HL-60/S4 treated with retinoic acid at 250 ng/mL for 4 days and 3 days (cell line): ENCODE data around the gene MGME1.

ENCODE experiments used
- in situ Hi-C: fragments of 300-500 bp; cut with MboI; formaldehyde crosslinking; loops from 2 replicates; pipeline ENCODE4 v1.7.0; 2022; ENCODE audit warnings: low sequenced_read_pairs

The MGME1 gene

DNA sequence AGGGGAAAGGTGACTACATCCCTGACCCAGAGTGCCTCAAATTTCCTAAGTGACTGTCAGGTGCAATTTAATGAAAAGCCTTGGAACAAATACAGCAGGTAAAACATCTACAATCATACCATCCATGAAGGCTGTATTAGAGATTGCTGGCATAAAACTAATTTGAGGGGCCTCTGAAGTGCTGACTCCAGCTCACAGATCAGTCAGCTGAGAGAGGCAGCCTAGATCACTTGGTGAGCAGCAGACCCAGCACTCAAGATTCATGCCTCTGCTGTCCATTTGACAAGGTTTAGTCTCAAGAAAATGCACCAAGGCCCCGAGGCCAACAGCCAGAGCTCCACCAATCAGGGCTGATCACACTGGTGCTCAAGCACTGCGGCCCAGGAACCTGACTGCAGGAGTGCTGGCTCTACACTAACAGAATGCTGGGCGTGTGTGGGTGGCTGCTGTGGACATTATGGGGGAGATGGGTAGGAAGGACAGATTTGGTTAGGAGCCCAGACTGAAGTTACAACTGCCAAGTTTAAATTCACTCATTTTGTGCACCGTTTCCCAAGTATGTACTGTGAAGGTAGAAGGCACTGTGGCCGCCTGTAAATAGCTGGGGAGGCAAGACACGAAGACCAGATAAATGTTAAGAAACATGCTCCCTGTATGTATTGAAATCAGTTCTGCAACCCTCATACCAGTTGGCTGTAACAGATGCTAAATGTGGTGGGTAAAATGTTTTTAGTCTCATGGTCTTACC is 28.4 kb upstream of the MGME1 start:
- in situ Hi-C loops, result no loop called here

DNA sequence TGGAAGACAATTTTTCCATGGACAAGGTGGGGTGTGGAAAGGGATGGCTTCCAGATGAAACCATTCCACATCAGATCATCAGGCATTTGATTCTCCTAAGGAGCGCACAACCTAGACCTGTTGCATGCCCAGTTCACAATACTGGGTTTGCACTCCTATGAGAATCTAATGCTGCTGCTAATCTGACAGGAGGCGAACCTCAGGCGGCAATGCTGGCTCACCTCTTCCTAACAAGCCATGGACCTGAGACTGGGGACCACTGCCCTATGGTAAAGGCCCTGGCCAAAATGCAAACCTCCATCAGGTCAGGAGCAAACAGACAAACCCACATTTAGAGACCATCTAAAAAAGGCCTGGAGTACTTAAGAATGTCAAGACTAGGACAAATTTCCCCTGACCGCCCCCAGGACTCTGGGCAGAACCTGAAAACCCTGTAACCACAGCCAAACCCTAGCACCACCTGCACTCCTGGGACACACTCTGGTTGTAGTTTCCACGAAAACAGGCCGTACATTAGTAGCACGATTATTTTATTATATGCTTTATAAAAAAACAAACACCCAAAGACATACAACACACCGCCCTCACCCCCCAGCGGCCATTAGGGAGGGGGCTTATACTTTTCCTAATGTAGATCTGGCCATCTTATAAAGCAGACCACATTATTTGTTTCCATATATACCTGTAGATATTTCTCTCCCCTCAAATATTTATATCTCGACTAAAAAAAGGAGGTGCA is 27.6 kb upstream of the MGME1 start:
- in situ Hi-C loops, result no loop called here

GRCh38 chr20:17941826-17942196 is 27.0 kb upstream of the MGME1 start:
- in situ Hi-C loops, result no loop called here

GRCh38 chr20:17943343-17943742 is 25.5 kb upstream of the MGME1 start:
- in situ Hi-C loops, result no loop called here

DNA sequence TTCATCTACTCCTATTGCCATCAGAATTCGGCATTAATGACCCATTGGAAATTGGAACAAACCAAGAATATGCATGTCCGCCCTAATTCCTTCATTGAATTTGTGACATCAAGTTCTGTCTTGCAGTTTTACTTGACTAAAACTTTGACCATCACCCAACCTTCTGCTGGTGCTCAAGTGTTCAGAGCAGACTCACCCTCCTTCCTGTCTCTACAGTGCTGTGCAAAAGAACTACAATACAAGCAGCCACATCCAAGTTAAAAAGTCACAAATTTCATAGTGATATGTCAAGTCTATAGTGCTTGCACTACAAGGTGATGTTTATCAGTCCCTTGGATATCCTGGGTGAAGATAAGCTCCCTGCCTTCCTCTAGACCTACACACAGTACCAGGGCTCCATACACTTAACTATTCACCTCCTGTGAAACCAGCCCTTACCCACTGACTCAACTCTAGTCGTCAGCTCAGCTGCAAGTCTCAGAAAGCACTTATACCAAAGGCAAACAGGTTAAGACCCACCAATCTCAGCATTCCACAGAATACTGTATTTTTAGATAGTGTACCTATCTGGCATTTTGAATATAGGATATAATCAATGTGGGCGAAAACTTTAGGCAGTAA is 23.9 kb upstream of the MGME1 start:
- in situ Hi-C loops, result no loop called here

DNA sequence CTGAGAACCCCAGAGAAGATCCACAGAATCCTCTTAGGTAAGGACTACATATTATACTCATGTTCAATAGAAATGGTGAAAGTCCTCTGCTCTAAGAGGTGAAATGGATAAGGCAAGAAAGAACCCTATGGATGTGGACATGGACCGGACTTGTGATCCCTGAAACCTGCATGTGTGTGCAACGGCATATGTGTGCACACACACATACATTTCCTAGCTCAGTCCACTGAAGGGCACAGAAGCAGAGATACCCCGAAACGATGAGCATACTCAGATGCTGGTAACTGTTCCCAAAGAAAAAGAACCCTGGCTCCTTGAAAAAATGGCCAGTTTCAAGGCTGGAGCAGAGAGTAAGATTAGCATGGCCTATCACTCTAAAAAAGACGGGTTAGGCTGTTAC is 22.8 kb upstream of the MGME1 start:
- in situ Hi-C loops, result no loop called here

- in situ Hi-C loops, result no loop called here
These were observed 22.0 kb upstream of the MGME1 start for GRCh38 chr20:17946572-17947473.

GRCh38 chr20:17947474-17947815 is 21.4 kb upstream of the MGME1 start:
- in situ Hi-C loops, result no loop called here

DNA sequence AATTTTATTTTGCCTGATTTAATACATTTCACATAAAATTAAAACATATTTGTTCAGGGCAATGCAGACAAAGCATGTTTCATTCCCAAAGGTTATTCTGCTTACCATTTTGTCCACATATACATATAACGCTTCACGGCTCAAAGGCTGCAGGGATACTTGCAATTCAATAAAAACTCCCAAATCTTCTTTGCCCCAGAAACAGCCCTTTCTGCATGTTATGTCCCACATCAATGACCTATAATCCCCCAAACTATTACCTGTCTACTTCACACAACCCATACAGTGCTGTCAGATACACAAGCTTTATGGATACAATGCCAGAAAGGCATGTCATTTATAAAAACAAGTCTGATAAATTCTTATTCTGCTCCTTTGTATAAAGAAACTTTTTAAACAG is 20.4 kb upstream of the MGME1 start:
- in situ Hi-C loops, result no loop called here

GRCh38 chr20:17949899-17950298 is 18.9 kb upstream of the MGME1 start:
- in situ Hi-C loops, result no loop called here

GRCh38 chr20:17950670-17951069 is 18.1 kb upstream of the MGME1 start:
- in situ Hi-C loops, result no loop called here

- in situ Hi-C loops, result no loop called here
These were observed 17.5 kb upstream of the MGME1 start for GRCh38 chr20:17951323-17951722.

- in situ Hi-C loops, result no loop called here
These were observed 15.8 kb upstream of the MGME1 start for GRCh38 chr20:17952692-17953684.

DNA sequence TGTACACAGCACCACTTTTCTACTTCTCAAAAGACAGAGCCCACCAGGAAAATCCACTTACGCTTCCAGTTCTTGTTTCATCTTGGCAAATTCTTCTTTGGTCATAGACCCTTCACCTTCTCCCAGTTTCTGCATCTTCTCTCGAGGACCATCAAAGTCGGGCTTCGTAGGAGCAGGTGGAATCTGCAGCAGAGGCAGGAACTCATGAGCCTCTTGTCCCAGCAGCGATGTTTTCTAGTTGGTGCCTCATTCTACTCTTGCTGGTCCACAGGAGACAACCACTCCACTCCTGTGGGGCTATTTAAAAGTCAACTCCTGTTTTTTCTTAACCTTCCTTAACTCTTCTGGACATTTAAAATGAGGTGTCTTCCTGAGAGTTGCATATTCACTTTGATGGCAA is 14.9 kb upstream of the MGME1 start:
- in situ Hi-C loops, result no loop called here

DNA sequence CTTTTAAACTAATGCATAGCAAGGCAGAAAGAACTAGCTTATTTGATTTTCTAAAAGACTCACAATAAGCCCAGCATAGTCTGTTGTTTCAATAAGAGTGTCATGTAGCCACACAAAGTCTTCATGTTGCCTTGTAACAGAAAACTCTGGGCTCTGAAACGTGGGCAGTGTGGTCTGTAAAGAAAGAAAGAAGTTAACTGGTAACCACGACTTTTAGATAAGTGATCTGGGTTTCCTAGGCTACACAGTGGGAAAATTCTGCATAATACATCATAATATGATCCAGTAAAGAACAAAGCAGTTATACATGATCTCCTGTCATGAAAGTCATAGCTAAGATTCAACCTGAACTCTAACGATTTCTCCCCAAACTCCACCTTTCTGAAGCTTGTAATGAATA is 13.5 kb upstream of the MGME1 start:
- in situ Hi-C loops, result no loop called here

DNA sequence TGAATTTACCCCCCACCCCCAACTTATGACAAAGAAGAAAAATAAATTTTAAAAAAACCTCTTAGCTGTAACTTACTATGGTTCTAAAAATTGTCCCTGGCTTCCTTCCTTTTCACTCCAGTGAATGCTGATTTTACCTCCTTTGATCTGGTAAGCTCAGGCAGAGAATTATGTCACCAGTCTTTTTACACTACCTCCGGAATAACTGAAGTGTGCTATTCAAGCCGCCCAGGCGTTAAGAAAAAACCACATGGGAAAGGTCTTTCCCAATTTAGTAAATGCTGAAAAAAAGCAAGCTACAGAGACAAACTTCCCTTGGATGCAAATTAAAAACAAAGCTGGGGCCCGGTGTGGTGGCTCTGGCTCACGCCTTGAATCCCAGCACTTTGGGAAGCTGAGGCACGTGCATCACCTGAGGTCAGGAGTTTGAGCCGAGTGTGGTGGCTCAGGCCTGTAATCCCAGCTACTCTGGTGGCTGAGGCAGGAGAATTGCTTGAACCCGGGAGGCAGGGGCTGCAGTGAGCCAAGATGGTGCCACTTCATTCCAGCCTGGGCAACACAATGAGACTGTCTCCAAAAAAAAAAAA is 12.6 kb upstream of the MGME1 start:
- in situ Hi-C loops, result no loop called here

DNA sequence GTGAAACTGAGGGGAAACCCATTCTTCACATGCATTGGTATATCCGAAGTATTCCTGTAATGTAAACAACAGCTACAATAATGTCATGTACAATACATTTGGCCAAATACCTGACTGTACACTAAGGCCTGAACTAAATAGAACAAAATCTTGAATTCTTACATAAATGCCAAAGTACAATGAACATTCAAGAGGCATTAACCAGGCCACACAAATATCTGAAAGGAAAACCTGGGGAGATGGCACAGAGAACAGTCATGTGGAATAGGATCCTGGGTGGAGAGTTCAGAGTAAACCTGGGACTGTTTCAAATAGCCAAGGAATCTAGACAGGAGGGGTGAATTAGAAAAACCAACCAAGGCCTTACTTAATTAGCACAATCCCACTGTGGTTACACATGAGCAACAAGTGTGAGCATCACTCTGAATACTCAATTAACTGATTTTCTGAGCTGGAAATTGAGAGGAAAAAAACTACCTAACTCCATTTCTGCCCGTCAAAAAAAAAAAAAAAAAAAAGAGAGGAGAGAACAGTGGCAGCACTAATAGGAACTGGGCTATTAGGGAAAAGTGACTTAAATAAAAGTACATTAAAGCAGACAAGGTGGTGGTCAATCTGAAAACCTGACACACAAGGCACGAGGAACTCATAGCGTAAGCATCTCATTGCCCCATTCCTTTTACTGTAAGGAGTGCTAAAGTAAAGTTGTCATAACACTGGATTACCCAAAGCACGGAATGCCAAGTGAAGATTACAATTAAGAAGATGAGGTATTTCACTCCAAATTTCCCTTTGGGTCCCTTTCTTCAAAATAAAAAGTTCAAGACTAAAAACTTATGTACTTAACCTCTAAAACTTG is 11.1 kb upstream of the MGME1 start:
- in situ Hi-C loops, result no loop called here

DNA sequence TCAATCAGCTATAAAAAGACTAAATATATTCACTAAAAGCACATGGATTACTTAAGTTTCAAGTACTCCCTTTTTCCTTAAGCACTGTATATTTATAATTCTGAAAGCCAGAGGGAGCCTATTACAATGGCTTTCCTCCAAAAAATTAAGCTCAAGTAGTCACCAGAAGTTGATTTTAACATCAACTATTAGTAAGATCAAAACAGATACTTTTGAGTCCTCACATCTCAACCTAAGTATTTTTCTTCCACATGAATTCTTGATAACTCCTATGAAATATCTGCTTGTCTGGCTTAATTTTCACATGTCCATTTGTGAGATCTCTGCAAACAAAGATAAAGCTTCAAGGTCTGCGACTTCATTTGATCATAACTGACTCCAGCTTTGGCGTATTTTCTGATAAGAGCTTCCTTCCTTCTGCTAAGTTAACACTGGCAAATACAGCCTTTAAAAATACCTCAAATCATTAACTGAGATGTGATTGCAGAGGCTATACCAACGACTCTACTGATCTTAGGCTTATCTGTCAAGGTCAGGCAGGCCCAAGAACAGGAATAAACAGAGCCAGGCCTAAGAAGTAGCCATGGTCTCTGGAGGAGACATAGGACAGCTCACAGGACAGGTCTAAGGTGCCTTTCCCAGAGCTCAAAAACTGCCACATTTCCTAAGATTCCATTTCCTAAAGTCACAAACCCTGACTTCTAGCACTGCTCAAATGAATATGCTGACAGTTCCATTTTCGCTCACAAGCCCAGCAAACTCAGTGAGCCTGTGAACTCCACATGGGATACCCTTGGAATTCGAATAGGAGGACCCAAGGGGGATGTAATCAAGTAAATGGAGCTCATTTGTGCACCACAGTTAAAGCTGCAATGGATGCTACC is 10.2 kb upstream of the MGME1 start:
- in situ Hi-C loops, result no loop called here
